PC-3 (cell line): ENCODE data around the gene MARCHF9. TPM values are rescaled to one million over a fixed set of nuclear protein-coding genes. Genes with fewer than 3 reads are reported as not detected.

Experiments
- ATAC-seq: fragments of 200-7000 bp; cut with Tn5 transposase; 2 replicates; pipeline ENCODE4 v1.9.1; 2020; ENCODE audit warnings: mild to moderate bottlenecking, moderate library complexity
- BruUV-seq: library from RNA; stranded (reverse); fragments of 400-500 nt; replicated peaks from 2 replicates; lab custom pipeline; 2021; lab: Mats Ljungman, UMichigan
- CTCF ChIA-PET: fragments of 300-600 bp; sonication (Branson Sonifier 250); formaldehyde crosslinking; loops from one replicate; lab custom pipeline; 2022; ENCODE audit warnings: antibody characterized with exemption; lab: Charles Lee
- POLR2A ChIA-PET: fragments of 300-600 bp; sonication (Branson Sonifier 250); formaldehyde crosslinking; loops from one replicate; lab custom pipeline; 2022; ENCODE audit warnings: antibody characterized with exemption; ENCODE audit not compliant: unreplicated experiment; lab: Charles Lee
- DNase-seq: peaks from one replicate; pipeline ENCODE4 v3.0.0-alpha.2; 2015
- H2AFZ ChIP-seq: fragments of 300-600 bp; sonication (generic); 2 replicates; pipeline ENCODE4 v1.6.0; 2016; ENCODE audit warnings: antibody characterized with exemption, low read length
- H3F3A ChIP-seq: fragments of 300-600 bp; sonication (generic); one replicate; pipeline ENCODE4 v1.6.0; 2017; ENCODE audit warnings: antibody characterized with exemption, low read length, control low read depth, mild to moderate bottlenecking; ENCODE audit not compliant: unreplicated experiment
- H3K27ac ChIP-seq: fragments of 300-600 bp; sonication (generic); 2 replicates; pipeline ENCODE4 v1.5.1; 2016; ENCODE audit warnings: mild to moderate bottlenecking, low read length
- H3K27me3 ChIP-seq: fragments of 300-600 bp; sonication (generic); 2 replicates; pipeline ENCODE4 v1.6.1; 2016; ENCODE audit warnings: low read length, mixed read lengths
- H3K36me3 ChIP-seq: fragments of 300-600 bp; sonication (generic); 2 replicates; pipeline ENCODE4 v1.6.1; 2016; ENCODE audit warnings: low read depth, mixed run types, low read length, mixed read lengths
- H3K4me1 ChIP-seq: fragments of 300-600 bp; sonication (generic); 2 replicates; pipeline ENCODE4 v1.5.1; 2016; ENCODE audit warnings: low read length; ENCODE audit not compliant: insufficient read depth
- H3K4me2 ChIP-seq: fragments of 300-600 bp; sonication (generic); 2 replicates; pipeline ENCODE4 v1.6.0; 2016; ENCODE audit warnings: low read length
- H3K4me3 ChIP-seq: fragments of 300-600 bp; sonication (generic); 2 replicates; pipeline ENCODE4 v1.5.1; 2016; ENCODE audit warnings: mild to moderate bottlenecking, low read length, mixed read lengths
- H3K79me2 ChIP-seq: fragments of 300-600 bp; sonication (generic); 2 replicates; pipeline ENCODE4 v1.6.1; 2017; ENCODE audit warnings: low read length, mixed read lengths
- H3K9ac ChIP-seq: fragments of 300-600 bp; sonication (generic); 2 replicates; pipeline ENCODE4 v1.6.0; 2016; ENCODE audit warnings: mild to moderate bottlenecking, low read length
- H3K9me2 ChIP-seq: fragments of 300-600 bp; sonication (generic); replicated peaks from 2 replicates; pipeline ENCODE4 v1.6.1; 2016; ENCODE audit warnings: mixed run types, low read length, mixed read lengths
- H3K9me3 ChIP-seq: fragments of 300-600 bp; sonication (generic); 2 replicates; pipeline ENCODE4 v1.6.1; 2016; ENCODE audit warnings: low read length, mixed read lengths
- H4K20me1 ChIP-seq: fragments of 300-600 bp; sonication (generic); 2 replicates; pipeline ENCODE4 v1.6.1; 2016; ENCODE audit warnings: low read length, mixed read lengths
- CTCF ChIP-seq: fragments of 300-600 bp; sonication (generic); conservative IDR thresholded peaks from 2 replicates; pipeline ENCODE4 v1.5.1; 2017; ENCODE audit warnings: antibody characterized with exemption, low read depth, mild to moderate bottlenecking, low read length
- EZH2 ChIP-seq: fragments of 300-600 bp; sonication (generic); IDR thresholded peaks from one replicate; pipeline ENCODE4 v1.6.1; 2017; ENCODE audit warnings: antibody characterized with exemption, mild to moderate bottlenecking, low read length; ENCODE audit not compliant: unreplicated experiment
- EZH2phosphoT487 ChIP-seq: fragments of 300-600 bp; sonication (generic); IDR thresholded peaks from 2 replicates; pipeline ENCODE4 v1.6.1; 2018; ENCODE audit warnings: mild to moderate bottlenecking, antibody characterized with exemption, low read length, borderline replicate concordance
- intact Hi-C: fragments of 100-400 bp; cut with micrococcal nuclease; formaldehyde crosslinking; loops from 2 replicates; pipeline ENCODE4 v1.9.0; 2023
- total RNA-seq: library from RNA; depleted of rRNA; stranded (reverse); fragments of >200 nt; gene quantifications from 2 replicates; pipeline ENCODE4 v1.2.3, GENCODE V29; 2014

MARCHF9 gene
- total RNA-seq, 1 experiment from 2014 or later: 13.4 TPM

- H3K4me3 ChIP-seq: no peak overlapping the region
- CTCF ChIA-PET: no interaction called here
- peaks cover 24% of the 10 kb centered on the region for H3K79me2 ChIP-seq
- no peak for TF ChIP-seq EZH2phosphoT487
- BruUV-seq: no TSS peak
- no peaks in the 10 kb centered on the region for H3K27me3 ChIP-seq
- no peaks in the 10 kb centered on the region for H3F3A ChIP-seq
- POLR2A ChIA-PET: interaction anchor here (0.6 kb wide), 1 partner anchor 197 kb away, joined by 3 read pairs; no protein-coding TSS in a partner anchor
- no peaks in the 10 kb centered on the region for H3K9me3 ChIP-seq
- no peaks in the 10 kb centered on the region for H3K9me2 ChIP-seq
- no peak overlapping the region for H3K4me2 ChIP-seq
- DNase-seq (no peak), ATAC-seq (no peak)
- H3K9ac ChIP-seq: no peak overlapping the region
- H3K27ac ChIP-seq: no peak overlapping the region
- H3K4me1 ChIP-seq: peaks cover 6% of the 10 kb centered on the region; the same call in 1 of the 2 replicates
- intact Hi-C loops: no loop called here
- H2AFZ ChIP-seq: no peak overlapping the region
- H4K20me1 ChIP-seq: no peaks in the 10 kb centered on the region
- 0 out of 2 replicates have a peak, but pooled peaks cover under 1% of the 10 kb centered on the region for H3K36me3 ChIP-seq
These were observed 25.5 kb downstream of the MARCHF9 start for GRCh38 chr12:57780284-57780897.

GRCh38 chr12:57781244-57781643 is 26.3 kb downstream of the MARCHF9 start:
- TF ChIP-seq EZH2phosphoT487: no peak
- TF ChIP-seq EZH2: no peak
- no peak for TF ChIP-seq CTCF
- no peak for DNase-seq
- Histone ChIP-seq H3K9me2 (no peaks in the 10 kb centered on the region), H3K79me2 (peaks cover 31% of the 10 kb centered on the region), H3K27ac (no peak overlapping the region), H3F3A (no peaks in the 10 kb centered on the region), H3K4me3 (no peak overlapping the region), H3K9ac (no peak overlapping the region), H3K4me1 (peaks cover 6% of the 10 kb centered on the region; the same call in 1 of the 2 replicates), H3K27me3 (no peaks in the 10 kb centered on the region), H2AFZ (no peak overlapping the region), H3K36me3 (peaks cover 9% of the 10 kb centered on the region), H4K20me1 (no peaks in the 10 kb centered on the region), H3K4me2 (no peak overlapping the region), H3K9me3 (no peaks in the 10 kb centered on the region)
- BruUV-seq: no TSS peak
- POLR2A ChIA-PET: interaction anchor here (0.6 kb wide), 1 partner anchor 198 kb away, joined by 3 read pairs; no protein-coding TSS in a partner anchor
- no peak for ATAC-seq
- CTCF ChIA-PET: no interaction called here
- intact Hi-C loops: no loop called here

GRCh38 chr12:57781801-57782200 is 26.9 kb downstream of the MARCHF9 start:
- POLR2A ChIA-PET: no interaction called here
- H3K79me2 ChIP-seq: peaks cover 31% of the 10 kb centered on the region
- BruUV-seq: no TSS peak
- no peak overlapping the region for H3K9ac ChIP-seq
- no peaks in the 10 kb centered on the region for H3K9me2 ChIP-seq
- TF ChIP-seq CTCF: no peak
- no peak for TF ChIP-seq EZH2phosphoT487
- no peak for TF ChIP-seq EZH2
- CTCF ChIA-PET: no interaction called here
- H2AFZ ChIP-seq: no peak overlapping the region
- intact Hi-C loops: no loop called here
- no peak for ATAC-seq
- no peaks in the 10 kb centered on the region for H3F3A ChIP-seq
- no peak overlapping the region for H3K4me3 ChIP-seq
- no peak for DNase-seq
- H3K27ac ChIP-seq: no peak overlapping the region
- no peaks in the 10 kb centered on the region for H4K20me1 ChIP-seq
- no peak overlapping the region for H3K4me2 ChIP-seq
- H3K9me3 ChIP-seq: no peaks in the 10 kb centered on the region
- peaks cover 15% of the 10 kb centered on the region for H3K36me3 ChIP-seq
- H3K27me3 ChIP-seq: no peaks in the 10 kb centered on the region
- H3K4me1 ChIP-seq: peaks cover 6% of the 10 kb centered on the region; the same call in 1 of the 2 replicates
